HS-27A (cell line): Measurements from ENCODE around the gene SMG9.
"Not testable (repeated sequence)": the region's sequence is repeated elsewhere in the genome, so short reads cannot be mapped to it uniquely, and the experiment has no call there.

Source experiments
- DNase-seq: peaks from one replicate; pipeline ENCODE4 v3.0.0-alpha.2; 2012; ENCODE audit warnings: low read depth, missing footprints

SMG9 gene

GRCh38 chr19:43692385-43692784 lies 62.4 kb downstream of the SMG9 start:
- no peak for DNase-seq

GRCh38 chr19:43691755-43692154 lies 63.0 kb downstream of the SMG9 start:
- DNase-seq = no peak

- DNase-seq = no peak
These were observed 63.9 kb downstream of the SMG9 start for GRCh38 chr19:43690890-43691289.

GRCh38 chr19:43690444-43690843 lies 64.3 kb downstream of the SMG9 start:
- DNase-seq = no peak

GRCh38 chr19:43688059-43688701 lies 66.6 kb downstream of the SMG9 start:
- DNase-seq = no peak

GRCh38 chr19:43687660-43687997 lies 67.1 kb downstream of the SMG9 start:
- DNase-seq = no peak

GRCh38 chr19:43684326-43684725 lies 70.4 kb downstream of the SMG9 start:
- DNase-seq = no peak

GRCh38 chr19:43683905-43684304 lies 70.9 kb downstream of the SMG9 start:
- DNase-seq = no peak

- DNase-seq = no peak
These were observed 71.7 kb downstream of the SMG9 start for GRCh38 chr19:43682824-43683661.

GRCh38 chr19:43682269-43682668 lies 72.5 kb downstream of the SMG9 start:
- DNase-seq = not testable (repeated sequence)

GRCh38 chr19:43681821-43682220 lies 72.9 kb downstream of the SMG9 start:
- DNase-seq = no peak

GRCh38 chr19:43678512-43679261 lies 76.1 kb downstream of the SMG9 start:
- DNase-seq = no peak
